ENCODE data around the gene GPR176.

Gene GPR176

GRCh38 chr15:39919748-39920509, at the start of gene GPR176:
Gene GPR176, minus strand, starts transcription at chr15:39920266. Its CDS starts 240 bp downstream, at chr15:39920026.
- peaks cover 23% of the 10 kb centered on the region for H3K4me1 Mint-ChIP-seq (ENCODE audit: low read depth)
- H3K9me3 Mint-ChIP-seq, result no peaks in the 10 kb centered on the region
- peaks cover 3% of the 10 kb centered on the region for H3K36me3 Mint-ChIP-seq (ENCODE audit: low read depth)
- peak within 1 kb of the TSS; percentile 78 for H3K4me3 Mint-ChIP-seq
- peaks cover 28% of the 10 kb centered on the region for H3K27me3 Mint-ChIP-seq
- peak; percentile 61 for DNase-seq
- H3K27ac Mint-ChIP-seq, result peak within 1 kb of the TSS; percentile 85

- no peak for DNase-seq
- no peaks in the 10 kb centered on the region for H3K9me3 Mint-ChIP-seq
- H3K36me3 Mint-ChIP-seq (ENCODE audit: low read depth), result peaks cover 66% of the 10 kb centered on the region
- H3K4me1 Mint-ChIP-seq (ENCODE audit: low read depth), result peaks cover 30% of the 10 kb centered on the region
- H3K4me3 Mint-ChIP-seq, result no peak overlapping the region
- H3K27me3 Mint-ChIP-seq, result no peaks in the 10 kb centered on the region
- H3K27ac Mint-ChIP-seq, result peak overlapping the region; percentile 89
Measured at GRCh38 chr15:39969002-39969394, 48.9 kb upstream of the GPR176 start.

GRCh38 chr15:39968273-39969001, 48.4 kb upstream of the GPR176 start:
- peaks cover 30% of the 10 kb centered on the region for H3K4me1 Mint-ChIP-seq (ENCODE audit: low read depth)
- H3K27ac Mint-ChIP-seq, result peak overlapping the region; percentile 73
- no peaks in the 10 kb centered on the region for H3K27me3 Mint-ChIP-seq
- no peaks in the 10 kb centered on the region for H3K9me3 Mint-ChIP-seq
- peaks cover 65% of the 10 kb centered on the region for H3K36me3 Mint-ChIP-seq (ENCODE audit: low read depth)
- DNase-seq, result no peak
- H3K4me3 Mint-ChIP-seq, result no peak overlapping the region

- no peak for DNase-seq
Measured at GRCh38 chr15:39966521-39966920, 46.5 kb upstream of the GPR176 start.

GRCh38 chr15:39963786-39964185, 43.7 kb upstream of the GPR176 start:
- Mint-ChIP-seq H3K27me3 (no peaks in the 10 kb centered on the region), H3K27ac (no peak overlapping the region), H3K36me3 (ENCODE audit: low read depth) (peaks cover 55% of the 10 kb centered on the region), H3K4me3 (no peak overlapping the region), H3K9me3 (no peaks in the 10 kb centered on the region), H3K4me1 (ENCODE audit: low read depth) (peaks cover 18% of the 10 kb centered on the region)
- no peak for DNase-seq

More at GRCh38 chr15:39966521-39966920, 46.5 kb upstream of the GPR176 start:
- H3K4me3 Mint-ChIP-seq, result no peak overlapping the region
- no peak overlapping the region for H3K27ac Mint-ChIP-seq
- no peaks in the 10 kb centered on the region for H3K27me3 Mint-ChIP-seq
- peaks cover 32% of the 10 kb centered on the region for H3K4me1 Mint-ChIP-seq (ENCODE audit: low read depth)
- H3K36me3 Mint-ChIP-seq (ENCODE audit: low read depth), result peaks cover 67% of the 10 kb centered on the region
- no peaks in the 10 kb centered on the region for H3K9me3 Mint-ChIP-seq

GRCh38 chr15:39961051-39961450, 41.0 kb upstream of the GPR176 start:
- H3K27me3 Mint-ChIP-seq, result no peaks in the 10 kb centered on the region
- H3K36me3 Mint-ChIP-seq (ENCODE audit: low read depth), result peaks cover 49% of the 10 kb centered on the region
- DNase-seq, result no peak
- H3K4me1 Mint-ChIP-seq (ENCODE audit: low read depth), result peaks cover 2% of the 10 kb centered on the region
- H3K27ac Mint-ChIP-seq, result no peak overlapping the region
- H3K9me3 Mint-ChIP-seq, result no peaks in the 10 kb centered on the region
- H3K4me3 Mint-ChIP-seq, result no peak overlapping the region

- no peak overlapping the region for H3K4me3 Mint-ChIP-seq
- no peak for DNase-seq
- H3K4me1 Mint-ChIP-seq (ENCODE audit: low read depth), result peaks cover 2% of the 10 kb centered on the region
- peaks cover 46% of the 10 kb centered on the region for H3K36me3 Mint-ChIP-seq (ENCODE audit: low read depth)
- H3K27me3 Mint-ChIP-seq, result no peaks in the 10 kb centered on the region
- no peak overlapping the region for H3K27ac Mint-ChIP-seq
- H3K9me3 Mint-ChIP-seq, result no peaks in the 10 kb centered on the region
Measured at GRCh38 chr15:39960411-39960810, 40.3 kb upstream of the GPR176 start.

GRCh38 chr15:39959411-39959810, 39.3 kb upstream of the GPR176 start:
- no peak overlapping the region for H3K4me3 Mint-ChIP-seq
- no peak overlapping the region for H3K27ac Mint-ChIP-seq
- no peak for DNase-seq
- no peaks in the 10 kb centered on the region for H3K9me3 Mint-ChIP-seq
- peaks cover 49% of the 10 kb centered on the region for H3K36me3 Mint-ChIP-seq (ENCODE audit: low read depth)
- peaks cover 2% of the 10 kb centered on the region for H3K4me1 Mint-ChIP-seq (ENCODE audit: low read depth)
- no peaks in the 10 kb centered on the region for H3K27me3 Mint-ChIP-seq

- DNase-seq, result no peak
- H3K36me3 Mint-ChIP-seq (ENCODE audit: low read depth), result peaks cover 51% of the 10 kb centered on the region
- H3K4me3 Mint-ChIP-seq, result no peak overlapping the region
- no peaks in the 10 kb centered on the region for H3K9me3 Mint-ChIP-seq
- no peaks in the 10 kb centered on the region for H3K27me3 Mint-ChIP-seq
- no peak overlapping the region for H3K27ac Mint-ChIP-seq
- peaks cover under 1% of the 10 kb centered on the region for H3K4me1 Mint-ChIP-seq (ENCODE audit: low read depth)
Measured at GRCh38 chr15:39957481-39957880, 37.4 kb upstream of the GPR176 start.

GRCh38 chr15:39953521-39953920, 33.5 kb upstream of the GPR176 start:
- Mint-ChIP-seq H3K4me1 (ENCODE audit: low read depth) (no peaks in the 10 kb centered on the region), H3K36me3 (ENCODE audit: low read depth) (peaks cover 73% of the 10 kb centered on the region), H3K27me3 (no peaks in the 10 kb centered on the region), H3K4me3 (no peak overlapping the region), H3K9me3 (no peaks in the 10 kb centered on the region), H3K27ac (no peak overlapping the region)
- no peak for DNase-seq

GRCh38 chr15:39951561-39951960, 31.5 kb upstream of the GPR176 start:
- no peak overlapping the region for H3K27ac Mint-ChIP-seq
- H3K4me3 Mint-ChIP-seq, result no peak overlapping the region
- peaks cover 66% of the 10 kb centered on the region for H3K36me3 Mint-ChIP-seq (ENCODE audit: low read depth)
- no peak for DNase-seq
- no peaks in the 10 kb centered on the region for H3K9me3 Mint-ChIP-seq
- peaks cover 9% of the 10 kb centered on the region for H3K4me1 Mint-ChIP-seq (ENCODE audit: low read depth)
- H3K27me3 Mint-ChIP-seq, result no peaks in the 10 kb centered on the region

- no peaks in the 10 kb centered on the region for H3K9me3 Mint-ChIP-seq
- H3K36me3 Mint-ChIP-seq (ENCODE audit: low read depth), result peaks cover 69% of the 10 kb centered on the region
- H3K27me3 Mint-ChIP-seq, result no peaks in the 10 kb centered on the region
- H3K4me1 Mint-ChIP-seq (ENCODE audit: low read depth), result peaks cover 9% of the 10 kb centered on the region
- no peak for DNase-seq
- no peak overlapping the region for H3K27ac Mint-ChIP-seq
- H3K4me3 Mint-ChIP-seq, result no peak overlapping the region
Measured at GRCh38 chr15:39948817-39949216, 28.8 kb upstream of the GPR176 start.

GRCh38 chr15:39947401-39948197, 27.5 kb upstream of the GPR176 start:
- Mint-ChIP-seq H3K27me3 (no peaks in the 10 kb centered on the region), H3K4me1 (ENCODE audit: low read depth) (peaks cover 9% of the 10 kb centered on the region), H3K9me3 (no peaks in the 10 kb centered on the region), H3K36me3 (ENCODE audit: low read depth) (peaks cover 73% of the 10 kb centered on the region), H3K27ac (peak overlapping the region; percentile 51), H3K4me3 (no peak overlapping the region)
- DNase-seq, result no peak

- no peaks in the 10 kb centered on the region for H3K27me3 Mint-ChIP-seq
- H3K27ac Mint-ChIP-seq, result no peak overlapping the region
- DNase-seq, result no peak
- H3K4me3 Mint-ChIP-seq, result no peak overlapping the region
- peaks cover 72% of the 10 kb centered on the region for H3K36me3 Mint-ChIP-seq (ENCODE audit: low read depth)
- H3K4me1 Mint-ChIP-seq (ENCODE audit: low read depth), result peaks cover 15% of the 10 kb centered on the region
- H3K9me3 Mint-ChIP-seq, result no peaks in the 10 kb centered on the region
Measured at GRCh38 chr15:39946862-39947261, 26.8 kb upstream of the GPR176 start.

Data from activated T-cell treated with anti-CD3 and anti-CD28 coated beads, Interleukin-2, amount 50 U/mL, for 24 hours (primary cell).